ENCODE results near the gene ITGAD. TPM values are rescaled to one million over a fixed set of nuclear protein-coding genes. Genes with fewer than 3 reads are reported as not detected.

Gene ITGAD
- polyA plus RNA-seq, 3 donors: 0.04 TPM; not detected in 2

GRCh38 chr16:31451201-31451600 lies 58.1 kb downstream of the ITGAD start:
- peaks cover 0 to 5% (median 3%) of the 10 kb centered on the region in 3 donors for H3K27me3 Mint-ChIP-seq (ENCODE audit: low read depth in 3 of 3)
- Histone ChIP-seq H3K36me3 (replicated peaks in 1 of 2; ENCODE audit: control insufficient read depth in 1 of 2, insufficient read depth in 2 of 2, low read length in 2 of 2) (no peaks in the 10 kb centered on the region), H3K4me2 (replicated peaks; ENCODE audit: extremely low read depth, low read length, poor library complexity, severe bottlenecking) (no peak overlapping the region), H3K4me1 (ENCODE audit: control insufficient read depth in 1 of 2, insufficient read depth in 2 of 2, low read length in 2 of 2) (peaks cover 30 to 31% of the 10 kb centered on the region in 2 donors), H4K20me1 (ENCODE audit: insufficient read depth, low read length) (peaks cover 17% of the 10 kb centered on the region), H2AFZ (ENCODE audit: insufficient read depth, low read depth, low read length, poor library complexity, severe bottlenecking) (no peak overlapping the region), H3K9me3 (replicated peaks in 1 of 2; ENCODE audit: control insufficient read depth in 1 of 2, insufficient read depth in 1 of 2, low read length in 2 of 2) (no peaks in the 10 kb centered on the region), H3K79me2 (ENCODE audit: insufficient read depth, low read length) (peaks cover 14% of the 10 kb centered on the region), H3K9ac (ENCODE audit: insufficient read depth, low read length, poor library complexity, severe bottlenecking) (no peak overlapping the region), H3K4me3 (replicated peaks in 1 of 3; ENCODE audit: low read depth in 2 of 3, low read length in 3 of 3) (no peak overlapping the region), H3K27ac (ENCODE audit: low read depth in 1 of 2, low read length in 2 of 2) (no peak overlapping the region), H3K27me3 (ENCODE audit: control insufficient read depth in 2 of 2, insufficient read depth in 2 of 2, low read length in 2 of 2) (no peaks in the 10 kb centered on the region)
- intact Hi-C loops (cut with micrococcal nuclease): no loop called here
- 100% methylated on average over 1 of the region's 5 CpGs for WGBS (ENCODE audit: insufficient coverage)
- peaks cover 38% of the 10 kb centered on the region for H3K4me1 Mint-ChIP-seq
- H3K9me3 Mint-ChIP-seq: peaks cover 0 to 3% (median 0%) of the 10 kb centered on the region in 7 donors
- DNase-seq: no peak
- no peak overlapping the region for H3K27ac Mint-ChIP-seq
- peaks cover 5 to 10% of the 10 kb centered on the region in 2 donors for H3K36me3 Mint-ChIP-seq
- H3K4me3 Mint-ChIP-seq: no peak overlapping the region
- TF ChIP-seq, protein P1, sequence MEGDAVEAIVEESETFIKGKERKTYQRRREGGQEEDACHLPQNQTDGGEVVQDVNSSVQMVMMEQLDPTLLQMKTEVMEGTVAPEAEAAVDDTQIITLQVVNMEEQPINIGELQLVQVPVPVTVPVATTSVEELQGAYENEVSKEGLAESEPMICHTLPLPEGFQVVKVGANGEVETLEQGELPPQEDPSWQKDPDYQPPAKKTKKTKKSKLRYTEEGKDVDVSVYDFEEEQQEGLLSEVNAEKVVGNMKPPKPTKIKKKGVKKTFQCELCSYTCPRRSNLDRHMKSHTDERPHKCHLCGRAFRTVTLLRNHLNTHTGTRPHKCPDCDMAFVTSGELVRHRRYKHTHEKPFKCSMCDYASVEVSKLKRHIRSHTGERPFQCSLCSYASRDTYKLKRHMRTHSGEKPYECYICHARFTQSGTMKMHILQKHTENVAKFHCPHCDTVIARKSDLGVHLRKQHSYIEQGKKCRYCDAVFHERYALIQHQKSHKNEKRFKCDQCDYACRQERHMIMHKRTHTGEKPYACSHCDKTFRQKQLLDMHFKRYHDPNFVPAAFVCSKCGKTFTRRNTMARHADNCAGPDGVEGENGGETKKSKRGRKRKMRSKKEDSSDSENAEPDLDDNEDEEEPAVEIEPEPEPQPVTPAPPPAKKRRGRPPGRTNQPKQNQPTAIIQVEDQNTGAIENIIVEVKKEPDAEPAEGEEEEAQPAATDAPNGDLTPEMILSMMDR (IDR thresholded peaks at IDR 0.05): no peak

DNA sequence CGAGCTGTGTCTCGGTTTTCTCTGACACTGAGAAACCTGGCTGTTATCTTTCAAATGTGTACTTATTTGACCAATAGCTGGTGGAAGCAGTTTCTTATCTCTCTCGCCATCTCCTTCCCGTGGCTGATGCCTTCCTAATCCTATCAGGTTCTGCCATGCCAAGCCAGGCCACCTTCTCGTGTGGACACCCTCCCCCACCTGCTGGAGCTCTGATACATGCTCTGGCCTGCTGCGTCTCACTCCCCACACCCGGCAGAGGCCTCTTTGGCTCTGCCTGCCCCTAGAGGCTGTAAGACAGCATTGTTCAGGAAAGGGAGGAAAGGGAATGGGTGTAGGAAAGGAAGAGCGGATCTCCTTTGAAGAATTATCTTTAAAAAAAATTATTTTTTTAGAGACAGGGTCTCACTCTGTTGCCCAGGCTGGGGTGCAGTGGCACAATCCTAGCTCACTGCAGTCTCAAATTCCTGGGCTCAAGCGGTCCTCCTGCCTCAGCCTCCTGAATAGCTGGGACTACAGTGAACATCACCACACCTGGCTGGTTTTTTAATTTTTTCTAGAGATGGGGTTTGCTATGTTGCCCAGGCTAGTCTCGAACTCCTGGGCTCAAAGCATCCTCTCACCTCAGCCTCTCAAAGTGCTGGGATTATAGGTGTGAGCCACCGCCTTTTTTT lies 58.7 kb downstream of the ITGAD start:
- DNase-seq: no peak
- Histone ChIP-seq H3K36me3 (replicated peaks in 1 of 2; ENCODE audit: control insufficient read depth in 1 of 2, insufficient read depth in 2 of 2, low read length in 2 of 2) (no peaks in the 10 kb centered on the region), H2AFZ (ENCODE audit: insufficient read depth, low read depth, low read length, poor library complexity, severe bottlenecking) (no peak overlapping the region), H3K4me3 (replicated peaks in 1 of 3; ENCODE audit: low read depth in 2 of 3, low read length in 3 of 3) (no peak overlapping the region), H3K27ac (ENCODE audit: low read depth in 1 of 2, low read length in 2 of 2) (no peak overlapping the region), H3K4me2 (replicated peaks; ENCODE audit: extremely low read depth, low read length, poor library complexity, severe bottlenecking) (no peak overlapping the region), H3K9me3 (replicated peaks in 1 of 2; ENCODE audit: control insufficient read depth in 1 of 2, insufficient read depth in 1 of 2, low read length in 2 of 2) (no peaks in the 10 kb centered on the region), H3K27me3 (ENCODE audit: control insufficient read depth in 2 of 2, insufficient read depth in 2 of 2, low read length in 2 of 2) (no peaks in the 10 kb centered on the region), H3K79me2 (ENCODE audit: insufficient read depth, low read length) (peaks cover 20% of the 10 kb centered on the region), H4K20me1 (ENCODE audit: insufficient read depth, low read length) (peaks cover 23% of the 10 kb centered on the region), H3K9ac (ENCODE audit: insufficient read depth, low read length, poor library complexity, severe bottlenecking) (no peak overlapping the region), H3K4me1 (ENCODE audit: control insufficient read depth in 1 of 2, insufficient read depth in 2 of 2, low read length in 2 of 2) (peaks cover 36 to 37% of the 10 kb centered on the region in 2 donors)
- Mint-ChIP-seq H3K36me3 (peaks cover 5 to 10% of the 10 kb centered on the region in 2 donors), H3K4me1 (peaks cover 43% of the 10 kb centered on the region), H3K9me3 (peaks cover 0 to 3% (median 0%) of the 10 kb centered on the region in 7 donors), H3K27me3 (ENCODE audit: low read depth in 3 of 3) (peaks cover 0 to 5% (median 3%) of the 10 kb centered on the region in 3 donors), H3K4me3 (no peak overlapping the region), H3K27ac (no peak overlapping the region)
- TF ChIP-seq, protein P1 (IDR thresholded peaks at IDR 0.05): peak; percentile 55
- WGBS (ENCODE audit: insufficient coverage): 80% methylated on average over 2 of the region's 11 CpGs
- intact Hi-C loops (cut with micrococcal nuclease): no loop called here

Measured in CD14-positive monocyte (primary cell).